ENCODE measurements around the gene CSTF2T. TPM values are rescaled to one million over a fixed set of nuclear protein-coding genes. Genes with fewer than 3 reads are reported as not detected.

CSTF2T gene, protein sequence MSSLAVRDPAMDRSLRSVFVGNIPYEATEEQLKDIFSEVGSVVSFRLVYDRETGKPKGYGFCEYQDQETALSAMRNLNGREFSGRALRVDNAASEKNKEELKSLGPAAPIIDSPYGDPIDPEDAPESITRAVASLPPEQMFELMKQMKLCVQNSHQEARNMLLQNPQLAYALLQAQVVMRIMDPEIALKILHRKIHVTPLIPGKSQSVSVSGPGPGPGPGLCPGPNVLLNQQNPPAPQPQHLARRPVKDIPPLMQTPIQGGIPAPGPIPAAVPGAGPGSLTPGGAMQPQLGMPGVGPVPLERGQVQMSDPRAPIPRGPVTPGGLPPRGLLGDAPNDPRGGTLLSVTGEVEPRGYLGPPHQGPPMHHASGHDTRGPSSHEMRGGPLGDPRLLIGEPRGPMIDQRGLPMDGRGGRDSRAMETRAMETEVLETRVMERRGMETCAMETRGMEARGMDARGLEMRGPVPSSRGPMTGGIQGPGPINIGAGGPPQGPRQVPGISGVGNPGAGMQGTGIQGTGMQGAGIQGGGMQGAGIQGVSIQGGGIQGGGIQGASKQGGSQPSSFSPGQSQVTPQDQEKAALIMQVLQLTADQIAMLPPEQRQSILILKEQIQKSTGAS
- 17.5 and 19.3 TPM in 2 replicates for total RNA-seq

DNA sequence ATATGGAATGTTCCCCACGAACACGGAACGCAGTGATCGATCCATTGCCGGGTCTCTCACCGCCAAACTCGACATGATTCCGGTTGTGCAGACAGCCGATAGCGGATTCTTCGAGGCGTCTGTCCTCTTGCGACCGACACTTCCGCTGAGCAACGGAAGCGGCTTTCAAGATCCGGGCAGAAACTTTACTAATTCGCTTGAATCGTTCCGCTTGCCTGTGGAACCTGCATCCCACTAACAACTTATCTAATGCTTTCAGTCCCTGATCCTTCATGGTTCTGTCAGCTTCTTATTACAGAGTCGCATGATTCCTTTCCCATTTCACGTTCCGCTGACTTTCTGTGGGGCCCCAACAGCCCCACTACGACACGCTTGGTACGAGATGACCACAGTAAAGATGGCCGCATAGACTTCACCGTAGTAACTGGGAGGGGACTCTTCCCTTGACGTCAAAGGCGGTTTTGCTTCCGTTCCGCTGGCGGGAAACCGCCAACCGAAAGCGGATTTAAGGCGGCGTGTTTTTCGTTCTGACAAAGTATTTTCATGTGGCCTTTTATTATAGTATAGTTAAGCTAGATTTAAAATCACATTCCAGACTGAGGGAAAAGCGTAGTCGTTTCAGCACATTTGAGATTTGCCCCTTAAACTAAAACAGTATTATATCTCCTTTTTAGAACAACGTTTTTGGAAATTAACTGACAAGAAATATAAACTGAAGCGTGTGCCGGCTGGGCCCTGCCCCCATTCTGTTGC lies at the start of gene CSTF2T:
Gene CSTF2T (minus strand): TSS at position 121 of the 753 bp plus-strand sequence. CDS start 46 bp downstream, at position 75.

